ENCODE data around the gene CDYL2.

Gene CDYL2

DNA sequence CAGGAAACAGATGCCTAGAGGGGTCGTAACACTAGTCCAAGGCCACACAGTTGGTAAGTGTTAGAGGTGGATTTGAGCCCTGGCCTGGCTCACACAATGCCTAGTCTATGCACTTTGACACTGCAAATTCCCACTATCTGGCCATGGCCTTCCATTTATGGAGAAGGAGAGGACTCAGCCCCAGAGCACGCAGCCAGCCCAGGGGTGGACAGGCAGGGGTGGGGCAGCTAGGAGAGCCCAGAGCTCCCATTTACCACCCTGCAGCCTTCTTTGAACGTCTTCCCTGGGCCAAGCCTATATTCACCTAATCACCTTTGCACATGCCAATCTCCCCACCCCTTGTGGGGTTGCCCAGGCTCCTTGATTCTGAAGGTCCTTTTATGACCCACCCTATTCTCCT is 182.4 kb downstream of the CDYL2 start:
- DNase-seq (ENCODE audit: low read depth), result no peak

DNA sequence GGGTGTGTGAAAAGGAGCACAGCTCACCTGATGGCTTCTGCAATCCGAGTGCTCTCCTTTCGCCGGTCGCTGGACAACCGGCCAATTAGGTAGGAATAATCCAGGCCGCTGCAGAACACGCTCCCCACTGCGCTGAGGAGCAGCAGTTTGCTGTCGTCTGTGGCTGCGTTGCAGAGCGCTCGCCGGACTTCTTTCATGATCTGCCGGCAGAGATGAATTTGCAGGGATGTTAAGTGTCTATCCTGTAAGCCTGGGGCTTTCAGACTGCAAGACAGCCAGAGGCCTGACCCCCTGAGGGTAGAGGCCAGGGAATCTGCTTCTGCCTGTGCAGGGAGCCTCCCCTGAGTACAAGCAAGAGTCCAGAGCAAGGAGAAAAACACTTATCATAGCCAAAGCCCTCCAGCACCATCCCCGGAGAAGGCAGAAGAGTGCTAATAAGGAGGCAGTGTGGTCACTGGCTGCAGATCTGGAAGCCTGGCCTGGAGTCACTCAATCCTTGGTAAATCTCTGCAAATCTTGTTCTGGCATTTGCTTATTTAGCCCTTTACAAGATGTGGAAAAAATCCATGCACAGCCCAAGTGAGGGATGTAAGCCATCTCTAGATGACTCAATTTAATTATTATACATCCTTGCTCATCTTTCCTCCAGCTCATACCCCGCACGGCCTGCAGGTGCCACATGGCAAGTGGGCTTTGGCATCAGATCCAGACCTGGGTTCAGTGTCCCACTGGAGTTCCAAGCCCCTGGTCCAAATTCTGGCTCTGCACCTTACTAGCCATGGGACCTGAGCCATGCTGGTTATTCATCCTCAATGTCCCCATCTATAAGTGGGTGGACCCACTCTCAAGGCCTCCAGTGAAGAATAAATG is 183.4 kb downstream of the CDYL2 start:
- no peak for DNase-seq (ENCODE audit: low read depth)

DNA sequence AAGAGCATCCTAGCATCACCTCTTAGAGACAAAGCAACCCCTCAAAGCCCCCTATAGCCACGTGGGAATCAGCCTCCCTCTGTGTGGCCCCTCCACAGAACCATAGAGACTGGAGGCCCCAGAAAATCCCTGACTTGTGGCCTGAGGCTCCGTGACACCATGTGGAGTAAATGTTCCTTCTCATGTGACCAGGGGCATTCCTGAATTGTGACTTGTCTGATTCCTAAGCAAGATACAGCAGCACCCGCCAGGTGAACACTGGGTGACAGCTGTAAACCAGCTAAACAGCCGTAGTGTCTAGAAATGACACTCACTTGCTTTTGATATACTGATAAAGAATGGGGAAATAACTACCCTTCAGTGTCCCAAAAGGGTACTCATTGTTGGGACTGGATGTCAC is 184.6 kb downstream of the CDYL2 start:
- no peak for DNase-seq (ENCODE audit: low read depth)

DNA sequence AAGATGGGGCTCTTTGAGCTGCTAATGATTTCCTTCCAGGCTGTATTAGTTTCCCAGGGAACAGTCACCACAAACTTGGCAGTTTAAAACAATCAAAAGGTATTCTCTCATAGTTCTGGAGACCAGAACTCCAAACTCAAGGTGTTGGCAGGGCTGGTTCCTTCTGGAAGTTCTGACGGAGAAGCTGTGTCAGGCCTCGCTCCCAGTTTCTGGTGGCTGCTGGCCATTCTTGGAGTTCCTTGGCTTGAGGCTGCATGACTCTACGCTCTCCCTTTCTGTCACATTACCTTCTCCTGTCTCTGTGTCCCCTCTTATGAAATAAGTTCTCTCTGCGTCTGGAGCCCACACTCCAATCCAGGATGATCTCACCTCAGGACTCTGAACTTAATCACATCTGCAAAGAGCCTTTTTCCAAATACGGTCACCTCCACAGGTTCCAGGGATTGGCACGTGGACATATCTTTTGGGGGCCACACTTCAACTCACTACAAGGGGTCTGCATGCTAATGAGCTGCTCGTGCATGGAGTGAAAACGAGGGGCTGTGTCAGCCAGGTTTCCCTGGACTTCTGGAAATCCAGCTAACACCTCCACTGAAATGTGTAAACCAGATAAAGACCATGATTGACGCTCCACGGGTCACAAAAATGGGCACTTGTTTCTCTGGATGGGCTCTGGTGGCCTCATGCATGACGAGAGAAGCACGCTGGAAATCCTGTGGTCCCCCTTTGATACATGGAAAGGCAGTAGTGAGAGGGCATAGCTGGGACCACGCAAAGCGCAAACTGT is 185.3 kb downstream of the CDYL2 start:
- no peak for DNase-seq (ENCODE audit: low read depth)

DNA sequence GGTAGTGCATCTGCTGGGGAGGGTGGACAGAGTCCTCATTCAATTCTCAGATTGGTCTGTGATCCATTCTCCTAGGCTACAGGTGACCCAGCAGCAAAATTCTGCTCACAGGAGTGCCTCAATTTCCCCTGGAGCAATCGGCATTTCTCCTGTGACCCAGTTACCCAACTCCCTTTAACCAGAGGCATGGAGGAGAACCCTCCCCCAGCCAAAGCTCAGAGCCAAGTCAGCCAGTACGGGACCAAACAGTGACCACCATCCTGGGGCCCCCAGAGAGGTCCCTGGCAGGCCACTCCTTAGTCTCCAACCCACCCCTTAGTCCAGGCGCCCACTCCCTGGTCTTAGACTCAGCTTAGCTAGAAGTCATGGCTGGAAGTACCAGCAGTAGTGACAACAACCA is 188.0 kb downstream of the CDYL2 start:
- DNase-seq (ENCODE audit: low read depth), result no peak

DNA sequence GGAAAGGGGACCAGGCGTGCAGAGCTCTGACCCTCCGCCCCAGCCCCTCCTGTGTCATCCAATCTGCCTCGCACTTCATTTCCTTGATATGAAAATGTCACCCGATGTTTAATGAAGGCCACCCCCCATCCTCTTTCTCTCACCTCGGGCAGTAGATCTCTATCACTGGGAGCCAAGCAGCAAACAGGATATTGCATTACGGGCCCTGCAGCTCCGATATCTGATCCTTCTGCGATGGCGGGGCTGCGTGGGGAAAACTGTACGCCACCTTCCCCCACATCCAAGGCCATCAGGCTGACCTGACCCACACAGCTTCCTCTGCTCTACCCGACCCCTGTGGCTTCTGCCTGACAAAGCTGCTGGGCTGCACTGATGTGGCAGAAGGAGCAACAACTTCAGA is 188.7 kb downstream of the CDYL2 start:
- DNase-seq (ENCODE audit: low read depth), result no peak

DNA sequence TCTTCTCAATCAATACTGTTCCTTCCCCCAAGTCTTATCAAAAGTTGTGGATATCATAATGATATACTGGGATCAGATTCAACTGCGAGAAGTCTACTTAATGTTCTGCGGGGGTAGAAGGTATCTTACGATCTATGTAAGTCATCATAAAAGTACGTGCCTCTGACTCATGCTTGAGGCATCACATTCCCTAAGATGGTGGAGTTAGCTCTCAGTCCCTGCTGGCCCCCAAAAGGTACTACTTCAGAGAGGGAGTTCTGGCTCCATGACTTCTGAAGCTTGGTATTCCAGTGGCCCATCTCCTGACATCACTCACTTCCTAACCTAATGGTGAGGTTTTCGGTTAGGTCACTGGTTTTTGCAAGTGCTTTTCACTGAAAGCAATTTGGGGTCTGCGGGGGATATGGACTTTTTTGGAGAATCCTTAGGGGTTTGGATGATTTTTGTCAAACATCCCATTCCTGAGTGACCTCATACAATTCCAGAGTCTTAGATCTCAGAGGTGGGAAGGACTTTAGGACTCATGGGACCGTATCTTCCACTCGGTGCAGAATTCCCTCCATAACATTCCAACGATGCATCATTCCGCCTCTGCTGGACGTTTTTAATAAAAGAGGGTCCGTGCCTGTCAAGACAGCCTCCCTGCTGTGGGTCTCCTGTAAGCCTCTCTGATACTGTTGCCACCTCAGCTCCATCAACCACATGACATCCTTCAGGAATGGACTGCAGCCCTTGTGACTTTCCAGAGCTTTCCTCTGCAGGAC is 189.3 kb downstream of the CDYL2 start:
- DNase-seq (ENCODE audit: low read depth), result peak; percentile 72

DNA sequence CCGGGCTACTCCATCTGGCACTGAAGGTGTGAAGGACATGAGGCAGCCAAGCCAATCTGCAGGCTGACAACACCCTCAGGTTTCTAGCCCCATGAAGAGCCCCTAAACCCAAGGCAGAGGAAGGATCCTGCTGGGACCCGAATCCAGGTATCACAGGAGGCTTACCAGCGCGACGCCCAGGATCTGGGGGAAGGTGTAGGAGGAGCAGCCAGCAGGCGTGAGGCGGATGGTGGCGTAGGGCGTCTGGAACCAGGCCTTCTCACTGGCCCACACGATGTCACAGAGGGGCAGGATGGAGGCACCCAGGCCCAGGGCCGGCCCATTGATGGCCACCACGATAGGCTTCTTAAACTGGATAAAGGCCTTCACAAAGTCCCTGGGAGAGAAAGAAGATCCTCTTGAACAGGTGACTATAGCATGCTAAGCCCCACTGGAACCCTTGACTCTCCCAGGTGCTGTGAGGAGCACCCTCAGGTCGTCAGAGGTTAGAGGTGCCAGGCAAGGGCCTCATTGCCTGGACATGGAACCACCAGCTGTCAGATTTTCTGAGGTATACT is 191.9 kb downstream of the CDYL2 start:
- DNase-seq (ENCODE audit: low read depth), result no peak

DNA sequence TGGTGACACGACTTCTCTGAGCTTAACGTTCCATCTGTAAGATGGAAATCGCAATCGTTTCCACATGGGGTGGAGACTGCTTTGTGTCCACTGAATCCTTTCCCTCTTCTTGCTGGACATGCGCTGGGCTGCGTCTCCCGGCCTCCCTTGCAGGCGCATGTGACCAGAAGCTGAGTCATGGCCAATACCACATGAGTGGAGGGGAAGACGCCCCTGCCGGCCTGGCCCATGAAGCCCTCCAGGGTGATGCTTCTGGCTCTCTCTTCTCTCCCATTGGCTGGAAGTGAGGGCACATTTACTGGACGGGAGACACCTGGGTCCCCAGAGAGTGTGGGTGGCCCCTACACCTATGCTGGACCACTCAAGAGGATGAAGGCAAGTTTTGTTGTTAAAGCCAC is 192.5 kb downstream of the CDYL2 start:
- no peak for DNase-seq (ENCODE audit: low read depth)

DNA sequence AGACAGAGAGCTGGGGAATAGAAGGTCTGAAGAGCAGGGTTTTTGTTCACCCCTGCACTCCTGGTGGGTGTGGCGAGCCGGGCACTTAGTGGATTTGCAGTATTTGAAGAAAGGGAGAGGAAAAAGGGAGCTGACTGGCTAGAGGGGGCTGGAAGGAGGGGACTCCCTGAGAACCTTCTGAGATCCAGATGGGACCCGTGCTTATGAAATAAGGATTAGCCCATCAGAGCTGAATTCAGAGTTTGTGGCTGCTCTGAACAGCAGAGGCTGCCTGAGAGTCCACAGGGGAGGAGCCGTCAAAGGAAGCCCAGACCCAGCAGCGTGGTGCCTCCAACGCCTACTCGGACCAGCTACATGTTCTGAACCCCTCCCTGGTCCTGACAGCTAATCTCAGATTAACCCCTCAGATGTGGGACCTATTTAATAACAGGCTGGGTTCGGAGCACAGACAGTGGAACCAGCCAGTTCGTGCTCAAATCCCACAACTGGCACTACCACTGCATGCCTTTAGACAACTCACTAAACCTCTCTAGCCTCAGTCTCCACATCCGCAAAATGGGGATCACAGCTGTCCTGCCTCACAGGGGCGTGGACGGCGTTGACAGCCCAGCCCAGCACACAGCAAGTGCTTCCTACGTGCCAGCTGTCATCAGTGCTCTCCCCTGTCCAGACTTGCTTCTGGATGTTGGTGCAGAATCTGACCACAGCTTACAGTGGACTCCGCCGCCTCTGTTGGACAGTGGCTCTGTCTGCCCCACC is 193.0 kb downstream of the CDYL2 start:
- DNase-seq (ENCODE audit: low read depth), result no peak

DNA sequence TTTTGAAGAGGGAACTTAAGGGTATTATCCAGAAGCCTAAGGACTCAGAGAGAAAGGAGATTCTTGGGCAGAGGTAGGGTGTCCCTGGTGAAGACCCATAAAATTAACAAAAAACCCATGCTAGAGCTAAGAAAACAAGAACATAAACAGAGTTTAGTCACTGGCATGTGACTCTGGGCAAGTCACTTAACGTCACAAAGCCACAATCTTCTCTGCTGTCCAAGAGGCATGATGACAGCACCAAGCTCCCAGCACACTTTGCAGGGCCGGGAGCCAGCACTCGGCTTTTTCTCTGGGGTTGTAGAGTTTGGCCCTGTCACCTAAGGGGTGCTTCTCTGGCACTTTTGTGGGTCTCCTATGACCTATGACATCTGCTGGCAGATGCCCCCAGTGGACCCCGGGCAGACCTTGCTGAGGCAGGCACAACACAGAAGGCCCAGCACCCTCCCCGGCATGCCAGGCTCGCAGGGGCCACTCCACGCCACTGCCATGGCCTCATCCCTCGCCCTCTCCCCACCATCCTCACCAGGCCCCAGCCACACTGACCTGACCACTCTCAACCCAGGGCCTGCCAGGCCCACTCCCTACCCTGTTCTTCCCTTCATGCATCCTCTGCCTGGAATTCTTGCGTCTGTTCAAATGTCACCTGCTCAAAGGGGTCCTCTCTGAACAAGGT is 193.8 kb downstream of the CDYL2 start:
- no peak for DNase-seq (ENCODE audit: low read depth)

DNA sequence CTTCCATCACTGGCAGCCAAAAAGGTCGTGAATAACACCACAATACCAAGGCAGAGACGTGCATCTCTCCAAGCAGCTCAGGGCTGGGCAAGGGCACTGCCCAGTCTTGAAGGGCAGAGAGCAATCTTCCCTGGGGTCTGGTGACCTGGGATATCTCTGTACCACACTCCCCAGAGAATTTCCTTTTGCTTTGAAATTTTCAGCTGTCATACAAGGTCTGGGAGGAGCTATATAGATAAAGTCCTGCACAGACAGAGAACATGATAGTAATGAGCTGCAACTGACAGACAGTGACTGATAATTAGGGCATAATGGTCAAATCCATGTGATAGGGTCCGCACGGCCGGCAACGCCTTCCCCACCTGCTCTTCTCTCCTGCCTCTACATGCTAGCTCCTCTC is 195.5 kb downstream of the CDYL2 start:
- DNase-seq (ENCODE audit: low read depth), result no peak

DNA sequence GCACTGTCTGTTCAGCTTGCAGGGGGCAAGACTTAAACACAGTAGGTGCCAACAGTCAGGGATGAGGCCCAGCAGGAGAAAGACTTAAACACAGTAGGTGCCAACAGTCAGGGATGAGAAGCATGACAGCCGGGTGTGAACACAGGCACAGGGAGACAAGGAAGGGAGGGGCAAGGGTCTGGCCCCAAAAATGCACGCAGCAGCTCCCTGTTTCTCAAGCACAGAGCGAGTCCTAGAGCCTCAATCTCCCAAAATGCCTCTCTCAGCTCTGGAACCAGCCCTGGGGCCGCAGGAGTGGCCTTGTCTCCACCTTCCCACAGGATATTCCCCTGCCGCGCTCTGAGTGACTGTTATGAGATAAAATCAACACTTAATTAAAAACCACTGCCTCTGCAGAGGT is 197.2 kb downstream of the CDYL2 start:
- DNase-seq (ENCODE audit: low read depth), result no peak

DNA sequence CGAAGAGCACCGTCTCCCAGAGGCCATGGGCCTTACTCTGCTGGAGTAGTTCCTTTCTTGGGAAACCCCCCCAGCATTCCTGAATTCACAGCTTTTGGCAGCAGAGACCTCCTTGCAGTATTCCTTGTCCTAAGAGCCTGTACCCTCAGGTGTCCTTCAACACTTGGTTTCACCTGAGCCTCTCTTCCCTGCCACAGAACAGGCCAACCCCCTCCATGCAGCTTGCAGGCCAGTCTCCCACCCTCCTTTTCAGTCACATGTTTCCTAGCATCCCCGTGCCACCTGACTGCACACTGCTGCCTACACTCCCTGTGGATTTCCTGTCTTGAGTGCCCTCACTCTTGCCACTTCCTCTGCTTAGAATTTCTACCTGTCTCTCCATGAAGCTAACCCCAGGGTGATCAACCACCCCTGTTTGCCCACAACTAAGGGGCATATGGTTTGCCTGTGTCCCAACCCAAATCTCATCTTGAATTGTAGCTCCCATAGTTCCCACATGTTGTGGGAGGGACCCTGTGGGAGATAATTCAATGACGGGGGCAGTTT is 198.1 kb downstream of the CDYL2 start:
- DNase-seq (ENCODE audit: low read depth), result no peak

DNA sequence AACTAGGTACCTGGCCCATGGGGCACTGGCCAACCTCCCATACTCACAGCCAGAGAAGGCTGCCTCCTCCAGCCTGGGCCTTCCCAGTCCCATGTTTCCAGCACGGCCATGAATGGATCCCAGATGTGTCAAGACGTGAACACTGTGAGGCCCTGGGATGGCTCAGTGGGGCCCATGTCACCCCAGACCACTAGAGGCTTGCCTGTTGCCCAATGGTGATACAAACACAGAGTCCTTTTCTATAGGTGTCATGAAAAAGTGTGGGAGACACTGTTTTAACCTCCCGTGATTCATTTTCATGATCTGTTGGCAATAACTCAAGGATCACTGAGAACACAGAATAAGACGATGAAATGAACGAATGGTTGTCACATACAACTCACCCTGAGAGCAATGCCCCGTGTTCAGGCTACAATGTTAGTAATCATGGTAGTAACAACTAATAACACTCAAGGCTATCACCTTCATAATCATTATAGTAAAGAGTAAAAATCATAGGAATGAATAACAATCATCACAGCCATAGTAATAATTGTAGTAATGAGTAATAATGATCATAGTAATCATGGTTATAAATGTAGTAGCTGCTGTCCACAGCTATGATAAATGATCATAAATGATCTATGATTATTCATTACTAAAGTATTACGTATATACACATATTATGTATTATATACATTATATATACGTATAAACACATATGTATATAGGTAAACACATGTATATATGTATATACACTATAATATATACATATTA is 199.6 kb downstream of the CDYL2 start:
- no peak for DNase-seq (ENCODE audit: low read depth)

DNA sequence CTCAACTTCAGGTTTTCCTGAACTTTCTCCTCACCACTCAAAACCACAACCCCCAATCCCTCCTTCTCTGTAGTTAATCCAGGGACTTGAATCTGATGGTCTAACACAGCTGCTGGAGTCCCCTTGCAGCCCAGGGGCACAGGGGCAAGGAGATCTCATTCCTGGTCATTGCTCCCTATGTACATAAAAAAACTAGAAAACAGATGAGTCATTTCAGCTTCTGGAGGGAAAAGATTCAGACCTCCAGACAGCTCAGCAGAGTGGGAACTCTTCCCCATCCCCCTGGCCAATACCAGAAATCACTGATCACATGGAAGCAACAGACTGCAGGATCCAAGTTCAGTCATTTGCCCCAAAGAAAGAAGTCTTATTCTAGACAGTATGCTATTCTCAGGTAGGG is 201.5 kb downstream of the CDYL2 start:
- DNase-seq (ENCODE audit: low read depth), result no peak

DNA sequence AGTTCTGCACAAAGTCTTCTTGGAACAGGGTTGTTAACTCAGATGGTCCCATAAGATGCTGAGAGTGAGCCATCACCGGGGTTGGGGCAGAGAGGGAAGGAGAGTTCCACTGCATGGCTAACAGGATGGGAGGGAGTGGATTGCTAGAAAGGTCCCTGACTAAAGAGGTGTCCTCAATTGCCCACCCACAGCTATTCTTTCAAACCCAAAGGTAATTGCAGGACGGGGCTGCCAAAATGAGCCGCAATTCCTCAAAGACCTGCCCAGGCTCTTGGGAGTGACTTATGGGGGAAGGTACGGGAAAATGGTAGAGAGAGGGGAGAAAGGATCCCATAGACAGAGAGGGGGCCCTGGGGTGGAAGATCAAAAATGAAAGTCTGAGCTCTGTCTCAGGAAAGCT is 203.2 kb downstream of the CDYL2 start:
- no peak for DNase-seq (ENCODE audit: low read depth)

DNA sequence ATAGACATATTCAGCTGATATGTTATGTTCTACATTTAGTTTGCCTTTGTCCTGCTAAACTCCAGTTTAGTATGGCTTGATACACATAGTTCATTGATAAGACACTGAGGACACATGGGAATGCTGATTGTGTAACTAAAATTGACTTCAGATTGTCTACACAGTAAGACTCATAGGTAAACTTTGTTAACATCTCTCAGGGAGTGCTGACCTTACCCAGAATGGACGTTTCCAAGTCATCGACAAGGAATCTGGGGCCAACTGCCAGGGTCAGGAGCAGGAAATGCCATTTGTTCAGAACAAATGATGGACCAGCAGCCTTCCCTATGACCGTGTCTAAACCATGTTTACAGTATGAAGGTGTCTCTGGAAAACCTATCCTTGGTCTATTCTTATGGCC is 204.9 kb downstream of the CDYL2 start:
- no peak for DNase-seq (ENCODE audit: low read depth)

DNA sequence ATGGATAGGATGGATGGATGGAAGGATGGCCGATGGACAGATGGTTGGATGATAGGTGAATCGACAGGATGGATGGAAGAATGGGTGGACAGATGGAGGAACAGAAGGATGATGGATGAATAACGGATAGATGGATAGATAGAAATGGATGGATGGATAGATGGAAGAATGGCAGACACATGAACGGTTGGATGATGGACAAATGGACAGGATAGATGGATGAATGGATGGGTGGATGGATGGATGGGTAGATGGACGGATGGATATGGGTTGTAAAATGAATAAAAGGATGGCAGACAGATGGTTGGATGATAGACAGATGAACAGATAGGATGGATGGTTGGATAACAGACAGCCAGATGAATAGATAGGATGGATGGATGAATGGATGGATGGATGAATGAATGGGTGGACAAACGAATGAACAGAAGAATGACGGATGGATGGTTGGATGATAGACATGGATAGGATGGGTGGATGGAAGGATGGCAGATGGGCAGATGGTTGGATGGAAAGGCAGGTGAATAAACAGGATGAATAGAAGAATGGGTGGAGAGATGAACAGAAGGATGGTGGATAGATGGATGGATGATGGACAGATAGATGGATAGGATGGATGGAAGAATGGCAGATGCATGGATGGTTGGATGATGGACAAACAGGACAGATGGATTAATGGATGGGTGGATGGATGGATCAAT is 207.7 kb downstream of the CDYL2 start:
- no peak for DNase-seq (ENCODE audit: low read depth)

Measured in amniotic epithelial cell (primary cell).